GM19193 (cell line): ENCODE data around the gene RNF8.

Source experiments
- POLR2A ChIP-seq: IDR thresholded peaks from 4 replicates; pipeline ENCODE4 v1.6.1; 2011; ENCODE audit not compliant: insufficient read depth, insufficient read length; ENCODE audit errors: extremely low read depth

Gene RNF8

GRCh38 chr6:37343248-37343647, 10.5 kb upstream of the RNF8 start:
- no peak for TF ChIP-seq POLR2A

- TF ChIP-seq POLR2A = no peak
Observed at GRCh38 chr6:37344308-37344707, 9.5 kb upstream of the RNF8 start.

GRCh38 chr6:37347177-37347576, 6.6 kb upstream of the RNF8 start:
- no peak for TF ChIP-seq POLR2A

- no peak for TF ChIP-seq POLR2A
Observed at GRCh38 chr6:37347670-37348111, 6.1 kb upstream of the RNF8 start.

GRCh38 chr6:37351027-37351426, 2.8 kb upstream of the RNF8 start:
- TF ChIP-seq POLR2A = no peak

- no peak for TF ChIP-seq POLR2A
Observed at GRCh38 chr6:37352384-37352783, 1.4 kb upstream of the RNF8 start.

- TF ChIP-seq POLR2A = no peak
Observed at GRCh38 chr6:37354526-37355384, 972 bp downstream of the RNF8 start.

- no peak for TF ChIP-seq POLR2A
Observed at GRCh38 chr6:37357288-37357687, 3.5 kb downstream of the RNF8 start.

GRCh38 chr6:37357860-37358259, 4.1 kb downstream of the RNF8 start:
- TF ChIP-seq POLR2A = no peak

GRCh38 chr6:37359039-37359438, 5.3 kb downstream of the RNF8 start:
- no peak for TF ChIP-seq POLR2A

- no peak for TF ChIP-seq POLR2A
Observed at GRCh38 chr6:37362101-37362828, 8.5 kb downstream of the RNF8 start.

- no peak for TF ChIP-seq POLR2A
Observed at GRCh38 chr6:37365791-37366190, 12.0 kb downstream of the RNF8 start.

- no peak for TF ChIP-seq POLR2A
Observed at GRCh38 chr6:37366910-37367309, 13.1 kb downstream of the RNF8 start.

- no peak for TF ChIP-seq POLR2A
Observed at GRCh38 chr6:37368961-37369320, 15.2 kb downstream of the RNF8 start.

- TF ChIP-seq POLR2A = no peak
Observed at GRCh38 chr6:37369321-37370201, 15.8 kb downstream of the RNF8 start.
